Hematopoietic multipotent progenitor cell treated with erythropoietin and hydrocortisone succinate and interleukin-3 and kit ligand, for 6 days (in vitro differentiated cells): ENCODE data around the gene TFPT.
A peak's percentile ranks its signal among the peaks of the same experiment; 100 is the strongest.
"Not testable (repeated sequence)": the region's sequence is repeated elsewhere in the genome, so short reads cannot be mapped to it uniquely, and the experiment has no call there.

ENCODE experiments used
- DNase-seq: peaks from one replicate; pipeline ENCODE4 v3.0.0-alpha.2; 2015

The TFPT gene

DNA sequence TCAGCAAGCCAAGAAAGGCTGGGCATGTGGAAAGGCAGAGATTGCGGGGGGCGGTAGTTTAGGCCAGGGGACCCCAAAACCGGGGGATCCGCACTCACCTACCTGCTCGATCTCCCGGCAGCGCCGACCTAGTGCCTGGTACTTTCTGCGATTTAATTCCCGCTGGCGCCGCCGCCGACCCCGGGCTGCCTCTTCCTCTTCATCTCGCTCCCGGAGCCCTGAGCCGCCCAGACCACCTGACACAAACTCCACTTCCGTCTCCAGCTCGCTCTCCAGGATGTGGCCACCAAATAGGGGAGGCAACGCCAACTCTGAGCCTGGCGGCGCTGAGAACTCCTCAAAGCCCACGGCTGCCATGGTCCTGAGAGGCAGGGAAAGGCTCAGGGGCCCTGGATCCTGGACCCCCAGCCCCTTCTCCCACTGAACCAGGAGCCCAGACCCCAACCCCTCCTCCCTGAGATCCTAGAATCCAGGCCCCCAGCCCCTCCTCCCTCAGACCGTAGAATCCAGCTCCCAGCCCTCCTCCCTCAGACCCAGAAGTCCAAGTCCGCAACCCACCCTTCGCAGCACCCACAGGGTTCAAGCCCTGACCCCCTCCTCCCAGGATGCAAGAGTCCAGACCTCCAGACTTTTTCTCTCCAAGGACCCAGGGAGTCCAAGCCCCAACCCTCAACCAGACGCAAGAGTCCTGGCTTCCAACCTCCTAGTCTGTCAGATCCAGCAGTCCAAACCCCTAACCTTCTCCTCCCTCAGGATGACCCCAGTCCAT lies 933 bp downstream of the TFPT start:
- peak; percentile 83 for DNase-seq

- DNase-seq, result no peak
These were observed 5.8 kb downstream of the TFPT start for GRCh38 chr19:54109651-54110050.

DNA sequence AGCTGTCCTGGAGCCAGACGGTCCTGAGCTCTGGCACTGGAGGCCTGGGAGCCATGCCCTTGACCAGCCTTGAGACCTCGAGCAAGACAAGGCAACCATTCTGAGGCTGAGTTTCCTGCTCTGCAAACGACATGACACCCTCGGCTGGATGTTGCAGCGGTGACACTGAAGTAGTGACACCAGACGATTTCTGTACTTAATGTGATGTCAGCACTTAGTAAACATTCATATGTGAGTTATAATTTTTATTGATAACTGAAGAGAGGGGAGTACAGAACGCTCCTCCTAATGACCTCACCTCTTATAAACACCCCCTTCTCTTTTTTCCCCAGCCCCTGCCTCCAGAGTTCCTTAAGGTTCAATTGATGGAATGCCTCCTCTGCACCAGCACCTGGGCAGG lies 7.0 kb downstream of the TFPT start:
- no peak for DNase-seq

GRCh38 chr19:54107876-54108490 lies 7.5 kb downstream of the TFPT start:
- no peak for DNase-seq

DNA sequence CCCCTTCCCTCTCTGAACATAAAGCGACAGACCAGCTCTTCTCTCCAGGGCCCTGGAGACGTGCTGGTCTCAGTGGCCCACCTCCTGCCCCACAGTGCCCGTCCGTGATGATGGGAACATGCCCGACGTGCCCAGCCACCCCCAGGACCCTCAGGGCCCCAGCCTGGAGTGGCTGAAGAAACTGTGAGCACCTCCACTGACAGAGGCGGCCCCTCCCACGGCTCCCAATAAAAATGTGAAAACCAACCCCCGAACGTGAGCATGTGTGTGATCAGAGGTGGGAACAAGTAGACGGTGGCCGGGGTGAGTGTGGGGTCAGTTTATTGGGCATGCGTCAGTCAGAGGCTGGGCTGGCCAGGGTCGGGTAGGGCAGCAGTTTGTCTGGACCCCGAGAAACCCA lies 8.7 kb downstream of the TFPT start:
- no peak for DNase-seq

DNA sequence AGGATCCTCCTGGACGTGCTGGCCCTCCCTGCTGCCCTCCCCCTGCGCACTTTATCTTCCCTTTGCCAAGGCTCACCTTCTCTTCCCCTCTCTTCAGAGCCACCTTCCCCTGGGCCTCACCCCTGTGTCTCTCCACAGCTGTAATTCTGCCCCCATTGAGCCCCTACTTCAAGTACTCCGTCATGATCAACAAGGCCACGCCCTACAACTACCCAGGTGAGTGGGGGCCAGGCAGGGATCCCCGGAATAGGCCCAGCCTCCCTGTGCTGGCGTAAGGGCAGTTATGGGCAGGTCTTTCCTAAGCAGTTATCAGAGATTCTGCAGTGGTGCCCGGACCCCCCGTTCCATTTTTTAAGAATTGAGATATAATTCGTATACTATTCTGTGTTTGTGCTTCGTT lies 9.7 kb downstream of the TFPT start:
- DNase-seq, result no peak

GRCh38 chr19:54104998-54105715 lies 10.3 kb downstream of the TFPT start:
- DNase-seq, result no peak

- DNase-seq, result peak; percentile 99
These were observed 12.9 kb downstream of the TFPT start, which contains the start of gene NDUFA3 for GRCh38 chr19:54102421-54103169. Gene NDUFA3 (plus strand): TSS chr19:54102855. CDS start chr19:54102879, 24 bp downstream.

DNA sequence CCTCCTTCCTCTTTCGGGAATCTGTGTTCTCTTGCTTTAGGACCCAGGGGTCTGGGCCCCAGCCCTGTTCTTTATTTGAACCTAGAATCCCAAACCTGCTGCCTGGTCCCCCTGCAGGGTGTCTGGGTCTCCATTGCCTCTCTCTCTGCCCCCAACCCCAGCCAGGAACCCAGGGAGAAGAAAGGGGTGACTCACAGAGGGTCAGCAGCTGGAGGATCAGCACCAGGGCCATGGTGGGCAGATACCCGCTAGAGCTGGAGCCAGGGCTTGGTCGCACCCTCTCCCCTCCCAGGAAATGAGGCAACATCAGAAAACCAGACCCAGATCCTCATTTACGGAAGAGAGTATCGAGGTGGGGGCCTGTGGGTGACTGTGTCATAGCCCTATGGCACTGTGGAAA lies 14.9 kb downstream of the TFPT start, which contains the start of gene OSCAR:
Gene OSCAR, minus strand, starts transcription at position 243 of the 400 bp plus-strand sequence. Its CDS starts 11 bp downstream, at position 232.
- no peak for DNase-seq

DNA sequence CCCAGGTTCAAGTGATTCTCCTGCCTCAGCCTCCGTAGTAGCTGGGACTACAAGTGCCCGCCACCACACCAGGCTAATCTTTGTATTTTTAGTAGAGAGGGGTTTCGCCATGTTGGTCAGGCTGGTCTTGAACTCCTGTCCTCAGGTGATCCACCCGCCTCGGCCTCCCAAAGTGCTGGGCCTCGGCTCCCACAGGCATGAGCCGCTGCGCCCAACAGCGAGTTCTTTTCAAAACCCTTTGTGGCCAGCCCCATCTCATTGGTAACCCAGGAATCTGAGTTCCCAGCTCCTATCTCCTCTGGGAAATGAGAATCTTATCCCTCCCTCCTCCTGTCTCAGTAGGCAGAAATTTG lies 15.6 kb downstream of the TFPT start:
- not testable (repeated sequence) for DNase-seq

- DNase-seq, result no peak
These were observed 16.1 kb downstream of the TFPT start for GRCh38 chr19:54099190-54099902.

GRCh38 chr19:54096617-54097106 lies 18.8 kb downstream of the TFPT start:
- peak; percentile 67 for DNase-seq

- DNase-seq, result peak; percentile 51
These were observed 19.4 kb downstream of the TFPT start for GRCh38 chr19:54095859-54096616.

- DNase-seq, result no peak
These were observed 20.2 kb downstream of the TFPT start for GRCh38 chr19:54095136-54095858.

DNA sequence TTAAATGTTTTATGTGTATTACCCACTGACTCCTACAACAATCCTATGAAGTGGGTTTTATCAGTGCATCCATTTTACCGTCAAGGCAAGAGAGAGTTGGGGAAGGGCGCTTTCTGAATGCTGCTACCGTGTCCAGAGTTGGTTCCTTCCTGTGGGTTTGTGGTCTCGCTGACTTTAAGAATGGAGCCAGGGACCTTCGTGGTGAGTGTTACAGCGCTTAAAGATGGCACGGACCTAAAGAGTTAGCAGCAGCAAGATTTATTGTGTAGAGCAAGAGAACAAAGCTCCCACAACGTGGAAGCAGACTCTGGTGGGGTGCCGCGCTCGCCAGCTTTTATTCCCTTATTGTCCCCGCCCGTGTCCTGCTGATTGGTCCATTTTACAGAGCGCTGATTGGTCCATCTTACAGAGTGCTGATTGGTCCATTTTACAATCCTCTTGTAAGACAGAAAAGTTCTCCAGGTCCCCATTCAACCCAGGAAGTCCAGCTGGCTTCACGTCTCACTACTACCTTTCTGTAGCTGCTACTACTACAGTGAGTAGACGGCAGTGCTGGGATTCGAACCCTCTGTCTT lies 20.9 kb downstream of the TFPT start:
- no peak for DNase-seq

DNA sequence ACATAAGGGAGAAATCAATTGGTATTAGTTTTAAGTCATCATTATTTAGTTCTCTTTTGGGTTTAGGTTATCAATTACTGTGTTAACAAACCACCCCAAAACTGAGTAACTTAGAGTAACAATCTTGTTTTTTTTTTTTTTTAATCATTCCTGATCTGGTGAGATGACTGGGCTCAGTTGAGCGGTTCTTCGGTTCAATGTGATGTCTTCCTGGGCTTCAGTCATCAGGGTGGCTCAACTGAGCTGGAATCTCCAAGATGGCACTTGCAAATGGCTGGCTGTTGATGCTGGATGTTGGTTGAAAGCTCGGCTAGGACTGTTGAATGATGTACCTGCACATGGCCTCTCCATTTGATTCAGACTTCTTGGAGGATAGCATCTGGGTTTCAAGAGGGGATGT lies 31.0 kb downstream of the TFPT start:
- no peak for DNase-seq

DNA sequence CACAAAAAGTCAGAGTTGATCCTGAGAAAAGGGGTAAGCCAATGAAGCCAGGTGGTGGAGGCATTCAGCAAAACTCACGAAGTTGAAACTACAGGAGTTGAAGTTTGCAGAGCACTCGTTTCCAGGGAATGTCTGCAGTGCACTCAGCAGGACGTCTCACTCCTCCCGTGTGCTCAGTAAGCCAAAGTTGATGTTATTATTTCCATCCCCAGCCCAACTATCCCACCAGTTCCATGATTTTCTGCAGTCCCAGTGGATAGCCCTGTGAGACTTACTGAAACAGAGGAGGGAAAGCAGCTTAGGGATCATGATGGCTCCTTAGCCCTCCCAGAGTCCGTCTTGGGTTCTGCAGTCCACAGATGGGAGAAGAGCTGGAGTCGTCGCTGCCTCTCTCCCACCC lies 34.4 kb downstream of the TFPT start, which contains the start of gene TARM1:
Gene TARM1, minus strand, starts transcription at position 334 of the 400 bp plus-strand sequence. Its CDS starts 25 bp downstream, at position 309.
- DNase-seq, result no peak

- DNase-seq, result peak; percentile 47
These were observed 38.1 kb downstream of the TFPT start for GRCh38 chr19:54077334-54077733.

GRCh38 chr19:54074851-54075250 lies 40.6 kb downstream of the TFPT start:
- DNase-seq, result no peak

- DNase-seq, result no peak
These were observed 41.6 kb downstream of the TFPT start for GRCh38 chr19:54073829-54074228.
